Activated CD4-positive, alpha-beta T cell treated with anti-CD3 and anti-CD28 coated beads, Interleukin-2, Interleukin-4, amounts not matched to agents 100 ng/mL and 50 ng/mL, durations not matched to agents 16 hours and 8 hours (primary cell): ENCODE data around the gene AREL1.

Source experiments
- DNase-seq: peaks from one replicate; pipeline ENCODE4 v3.0.0-alpha.2; 2020; ENCODE audit warnings: low spot score

AREL1 gene

DNA sequence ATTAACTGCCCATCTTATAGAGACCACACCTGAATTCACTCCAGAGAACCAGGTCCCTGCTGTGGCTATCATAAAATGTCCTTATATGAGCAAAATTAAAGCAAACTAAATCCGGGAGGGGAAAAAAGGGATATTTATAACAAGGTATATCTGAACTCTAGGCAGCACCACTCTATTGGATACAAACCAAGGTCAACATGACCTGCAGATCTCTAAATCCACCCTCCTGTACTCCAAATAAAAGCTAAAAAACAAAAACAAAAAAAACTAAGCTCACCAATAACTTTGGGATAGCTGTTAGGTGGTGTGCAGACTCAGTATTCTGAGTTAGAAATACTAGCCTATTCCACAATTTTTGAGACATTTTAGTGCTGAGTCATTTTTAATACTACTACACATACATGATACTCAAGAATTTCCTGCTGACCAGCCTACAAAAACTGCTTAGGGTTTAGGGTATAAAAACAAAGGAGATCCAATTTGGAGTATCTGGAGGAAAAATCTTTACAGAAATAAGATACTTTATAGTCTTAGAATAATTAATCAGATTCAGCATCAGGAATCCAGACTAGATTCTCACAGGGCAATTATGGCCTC lies 54.2 kb downstream of the AREL1 start:
- DNase-seq = no peak

DNA sequence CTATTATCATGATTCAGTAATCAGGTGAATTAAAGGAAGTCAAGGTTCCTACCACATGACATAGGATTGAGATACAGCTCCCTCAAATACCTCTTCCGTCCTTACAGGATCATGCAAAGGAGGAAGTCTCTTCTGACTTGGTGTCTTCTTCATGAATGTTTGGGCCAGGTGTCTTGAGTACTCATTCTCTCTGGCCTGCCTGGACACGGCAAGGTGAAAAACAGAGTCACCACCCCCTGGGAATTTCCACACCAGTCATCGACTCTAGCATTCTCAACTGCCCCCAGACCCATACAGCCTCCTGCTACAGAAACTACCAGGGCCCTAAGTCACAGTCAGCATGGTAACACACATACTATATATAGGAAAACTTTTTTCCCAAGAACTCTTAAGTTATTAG lies 55.9 kb downstream of the AREL1 start:
- DNase-seq = no peak

DNA sequence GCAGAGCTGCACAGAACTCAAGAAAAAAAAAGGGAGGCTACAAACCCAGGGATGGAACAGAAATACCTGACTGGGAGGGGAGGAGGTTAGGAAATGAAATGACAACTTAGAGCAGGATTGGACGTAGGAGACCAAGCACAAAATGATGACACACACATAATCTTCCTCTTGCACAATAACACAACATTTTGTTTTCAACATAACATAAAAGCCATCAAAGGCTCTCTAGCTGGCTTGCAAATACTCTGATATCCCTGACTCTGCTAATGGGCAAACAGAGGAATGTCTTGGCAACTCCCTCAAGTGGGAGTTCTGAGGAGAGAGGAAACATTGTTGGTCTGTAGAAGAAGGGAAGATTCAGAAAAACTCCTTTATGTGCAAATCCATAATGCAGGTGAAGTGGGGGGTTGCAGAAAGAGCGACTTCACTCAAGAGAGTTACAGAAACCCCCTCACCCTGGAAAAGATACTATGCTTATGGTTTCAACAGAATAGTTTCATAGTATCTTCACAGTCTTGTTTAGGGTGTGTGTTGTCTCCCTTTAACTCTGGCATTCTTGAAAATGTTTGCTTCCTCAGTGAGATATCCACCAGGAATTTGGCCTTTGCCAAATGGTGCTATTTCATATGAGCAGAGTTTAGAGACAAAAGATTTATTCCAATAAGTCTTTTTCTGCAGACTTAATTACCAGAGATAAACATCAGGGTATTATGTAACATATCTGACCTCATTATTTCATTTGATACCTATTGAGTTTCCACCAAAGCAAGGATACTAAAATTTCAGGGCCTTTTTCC lies 57.1 kb downstream of the AREL1 start:
- no peak for DNase-seq

DNA sequence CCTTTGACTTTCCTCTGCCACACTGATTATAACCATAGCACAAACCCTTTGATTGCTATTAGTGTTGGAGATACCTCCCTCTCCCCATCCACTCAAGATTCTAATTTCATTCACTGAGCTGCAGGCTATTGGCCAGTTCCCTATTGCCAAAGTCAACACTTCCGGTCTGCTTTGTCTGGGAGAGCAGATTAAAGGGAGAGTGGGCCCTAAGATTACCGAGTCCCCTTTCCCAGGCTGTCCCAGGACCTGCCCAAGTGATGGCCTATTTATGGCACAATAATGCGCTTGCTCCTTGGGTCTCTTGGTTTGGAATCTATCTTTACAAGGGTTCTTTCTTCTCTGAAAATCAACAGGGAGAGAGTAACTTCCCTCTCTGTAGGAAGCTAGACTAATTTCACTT lies 57.9 kb downstream of the AREL1 start:
- no peak for DNase-seq

DNA sequence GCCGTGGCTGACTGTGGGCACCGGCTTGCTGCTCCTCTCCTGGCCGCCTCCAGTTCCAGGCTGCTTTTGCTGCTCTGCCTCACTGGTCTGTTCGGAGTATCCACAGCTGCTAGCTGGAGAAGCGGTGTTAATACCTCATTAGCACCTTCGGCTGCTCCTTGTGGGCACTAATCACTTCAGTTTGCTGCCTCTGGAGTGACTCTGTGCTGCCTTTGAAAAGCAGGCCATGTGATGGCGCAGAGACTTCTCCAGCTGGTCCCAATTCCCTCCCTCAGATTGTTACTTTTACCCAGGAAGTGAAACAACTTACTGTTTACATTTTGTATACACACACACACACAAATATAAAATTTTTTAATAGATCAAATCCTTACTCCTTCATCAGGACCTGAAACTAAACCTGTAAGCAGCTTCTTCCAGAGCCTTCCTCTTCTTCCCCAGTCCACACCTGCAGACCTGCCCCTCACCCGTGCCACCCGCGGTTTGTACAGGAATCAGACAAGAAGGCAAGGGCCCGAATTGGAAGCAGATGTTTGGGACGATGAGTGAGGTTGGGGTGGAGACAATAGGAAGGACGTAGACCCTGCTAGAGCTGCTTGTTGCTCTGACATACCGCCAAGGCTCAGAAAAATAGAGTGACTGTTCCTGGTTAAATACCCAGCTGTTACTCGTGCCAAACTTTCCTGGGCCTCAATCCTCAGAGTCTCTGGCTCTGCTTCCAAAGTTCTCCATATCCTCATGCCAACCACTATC lies 59.3 kb downstream of the AREL1 start:
- no peak for DNase-seq

DNA sequence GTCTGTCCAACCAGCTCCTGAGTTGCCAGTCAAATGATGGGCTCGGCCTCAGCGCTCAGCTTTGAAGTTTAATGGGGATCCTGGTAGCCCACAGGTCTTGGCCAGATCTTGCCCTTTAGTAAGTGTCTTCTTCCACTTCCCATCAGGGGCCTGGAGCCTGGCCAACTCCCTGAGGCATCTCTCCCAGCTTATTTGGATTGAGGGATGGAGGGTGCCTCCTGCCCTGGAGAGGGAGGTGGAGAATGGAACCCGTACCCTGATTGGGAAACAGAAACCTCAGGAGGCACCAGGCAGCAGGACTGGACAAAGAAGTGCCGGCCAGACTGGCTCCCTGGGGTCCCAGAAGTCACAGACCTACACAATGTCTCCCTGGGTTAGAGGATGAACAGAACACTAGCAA lies 60.3 kb downstream of the AREL1 start:
- DNase-seq = no peak

DNA sequence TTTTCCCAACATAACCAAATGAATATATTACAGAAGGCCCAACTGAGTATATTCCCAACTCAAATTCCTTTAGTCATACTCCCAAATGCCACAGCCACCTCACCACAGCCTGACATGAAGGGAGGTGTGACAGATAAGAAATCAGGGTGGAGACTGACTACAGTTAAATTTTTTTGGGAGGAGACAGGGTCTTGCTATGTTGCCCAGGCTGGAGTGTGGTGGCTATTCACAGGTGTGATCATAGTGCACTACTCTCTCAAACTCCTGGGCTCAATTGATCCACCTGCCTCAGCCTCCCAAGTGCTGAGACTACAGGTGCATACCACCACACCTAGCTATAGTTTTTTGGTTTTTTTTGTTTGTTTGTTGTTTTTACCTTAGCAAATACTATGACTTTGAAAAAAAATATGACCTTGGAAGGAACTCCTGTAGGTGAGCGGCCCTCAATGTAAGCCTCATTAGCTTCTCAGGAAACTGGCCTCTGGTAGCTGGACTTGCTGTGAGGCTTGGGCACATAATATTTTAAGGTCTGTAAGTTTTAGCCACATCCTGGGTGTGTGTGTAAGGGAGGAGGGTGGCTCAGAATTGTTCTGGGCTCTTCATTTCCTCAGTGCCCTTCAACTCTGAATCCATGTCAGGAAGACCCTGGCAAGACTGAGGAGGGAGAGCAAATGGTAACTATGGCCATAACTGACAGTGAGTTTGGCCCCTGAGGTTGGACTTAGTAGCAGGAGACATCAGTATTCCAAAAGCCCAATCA lies 61.8 kb downstream of the AREL1 start:
- no peak for DNase-seq

DNA sequence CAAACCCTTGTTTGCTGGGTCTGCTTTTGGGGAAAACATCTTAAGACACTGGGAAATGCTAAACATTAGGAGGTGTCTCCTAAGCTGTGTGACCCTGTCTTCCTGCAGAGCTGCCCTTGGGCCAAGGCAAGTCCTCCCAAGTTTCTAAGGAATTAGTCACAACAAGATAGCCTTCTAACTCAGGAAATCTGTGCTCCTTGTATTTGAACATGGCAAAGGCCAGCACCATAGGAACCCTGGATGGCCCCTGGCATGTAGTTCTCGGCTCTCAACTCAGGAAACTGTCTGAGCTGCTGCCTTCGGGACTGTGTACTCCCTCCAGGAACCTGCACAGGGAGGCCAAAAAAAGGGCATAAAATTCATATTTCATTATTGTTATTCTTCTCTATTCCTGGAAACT lies 63.2 kb downstream of the AREL1 start:
- no peak for DNase-seq

DNA sequence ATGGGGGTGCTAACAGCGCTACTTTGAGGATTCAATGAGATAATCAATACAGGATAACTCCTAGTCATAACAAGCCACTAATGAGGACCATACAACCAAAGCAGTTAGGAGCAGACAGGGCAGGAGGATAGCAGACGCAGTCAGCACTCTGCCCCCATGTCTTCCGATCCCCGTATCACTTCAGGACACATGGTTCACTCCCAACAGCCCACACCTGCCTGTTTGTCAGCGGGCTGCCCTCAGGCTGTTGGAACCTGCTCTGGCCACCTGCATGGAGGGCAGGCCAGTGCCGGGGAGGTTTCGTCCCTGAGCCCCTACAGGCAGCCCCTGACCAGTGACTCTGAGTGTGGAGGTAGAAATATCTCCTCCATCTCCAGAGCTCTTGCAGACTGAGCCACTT lies 63.7 kb downstream of the AREL1 start:
- DNase-seq = no peak

DNA sequence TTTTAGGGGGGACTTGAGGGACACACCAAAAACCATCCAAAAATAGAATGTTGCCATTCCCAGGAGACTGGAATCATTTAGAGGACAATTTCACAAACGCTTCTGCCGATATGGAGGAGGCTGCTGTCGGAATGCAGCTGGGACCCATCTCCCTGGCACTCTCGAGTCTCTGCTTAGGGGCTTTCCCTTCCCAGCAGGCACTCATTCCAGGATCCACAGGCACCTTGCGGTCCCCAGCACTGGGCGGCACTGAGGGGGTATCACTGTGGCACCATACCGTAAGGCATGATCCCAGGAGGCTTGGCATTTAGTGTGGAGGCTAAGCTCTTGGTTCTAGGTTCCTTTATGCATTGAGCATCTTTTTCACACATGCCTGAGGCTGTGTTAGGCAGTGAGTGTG lies 64.3 kb downstream of the AREL1 start:
- DNase-seq = no peak

DNA sequence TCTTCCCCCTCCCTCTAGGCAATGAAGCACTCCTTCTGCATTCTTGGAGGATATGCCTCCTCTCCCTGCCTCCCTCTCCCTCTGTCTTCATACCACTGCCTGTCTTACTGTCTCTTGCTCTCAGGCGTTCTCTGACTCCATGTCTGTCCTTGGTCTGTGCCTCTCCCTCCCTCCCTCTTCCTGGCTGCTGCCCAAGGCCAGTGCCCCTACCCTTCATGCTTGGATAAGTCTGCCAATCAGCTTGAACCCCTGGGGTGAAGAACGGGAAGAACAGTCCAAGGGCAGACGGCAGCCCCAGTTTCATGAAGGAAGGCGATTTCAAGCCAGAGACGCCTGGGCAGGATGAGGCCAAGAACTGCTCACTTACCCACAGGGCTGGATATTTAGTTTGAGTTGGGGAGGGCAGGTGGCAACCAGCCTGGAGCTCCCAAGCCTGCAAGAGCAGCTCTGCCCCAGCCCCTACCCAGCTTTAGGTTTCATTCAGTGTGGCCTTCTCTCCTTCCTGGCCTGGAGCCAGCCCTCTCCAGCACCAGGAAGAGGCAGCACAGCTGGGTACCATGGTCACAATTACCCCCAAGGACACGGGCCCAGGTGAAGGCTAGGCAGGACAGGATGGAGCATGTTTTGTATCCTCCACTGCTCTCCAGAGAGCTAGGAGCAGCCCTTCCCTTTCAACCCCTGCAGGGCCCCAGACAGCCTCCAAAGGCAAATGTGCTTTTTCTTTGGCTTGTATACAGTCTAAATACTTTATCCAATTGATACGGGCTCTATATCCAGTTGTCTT lies 65.0 kb downstream of the AREL1 start:
- DNase-seq = no peak

DNA sequence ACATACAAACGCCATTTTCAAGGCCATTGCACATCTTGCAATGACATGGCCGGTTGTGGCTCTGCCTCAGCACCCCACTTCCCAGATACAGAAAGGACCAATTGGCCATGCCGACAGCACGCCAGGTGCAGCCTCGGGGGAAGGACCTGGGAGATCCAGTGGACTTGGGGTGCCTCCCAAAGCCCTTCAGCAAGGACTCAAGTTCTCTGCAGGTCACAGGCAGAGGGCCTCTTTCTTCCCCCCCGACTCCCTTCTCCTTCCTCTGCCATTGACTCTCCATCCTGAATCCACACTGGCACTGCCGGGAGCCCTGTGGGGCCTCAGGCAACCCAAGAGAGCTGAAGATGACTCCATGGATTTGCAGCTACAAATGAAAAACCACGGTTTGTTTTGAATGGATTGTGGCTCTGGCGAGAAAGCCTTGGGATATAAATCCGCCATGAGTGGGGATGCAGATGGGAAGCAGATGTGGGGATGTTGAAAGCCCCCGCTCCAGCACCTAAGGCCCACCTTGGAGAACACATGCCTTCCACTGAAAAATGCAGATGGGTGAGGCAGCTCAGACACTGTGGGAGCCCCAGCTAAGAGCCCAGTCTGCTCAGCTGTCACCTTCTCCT lies 65.7 kb downstream of the AREL1 start:
- no peak for DNase-seq

DNA sequence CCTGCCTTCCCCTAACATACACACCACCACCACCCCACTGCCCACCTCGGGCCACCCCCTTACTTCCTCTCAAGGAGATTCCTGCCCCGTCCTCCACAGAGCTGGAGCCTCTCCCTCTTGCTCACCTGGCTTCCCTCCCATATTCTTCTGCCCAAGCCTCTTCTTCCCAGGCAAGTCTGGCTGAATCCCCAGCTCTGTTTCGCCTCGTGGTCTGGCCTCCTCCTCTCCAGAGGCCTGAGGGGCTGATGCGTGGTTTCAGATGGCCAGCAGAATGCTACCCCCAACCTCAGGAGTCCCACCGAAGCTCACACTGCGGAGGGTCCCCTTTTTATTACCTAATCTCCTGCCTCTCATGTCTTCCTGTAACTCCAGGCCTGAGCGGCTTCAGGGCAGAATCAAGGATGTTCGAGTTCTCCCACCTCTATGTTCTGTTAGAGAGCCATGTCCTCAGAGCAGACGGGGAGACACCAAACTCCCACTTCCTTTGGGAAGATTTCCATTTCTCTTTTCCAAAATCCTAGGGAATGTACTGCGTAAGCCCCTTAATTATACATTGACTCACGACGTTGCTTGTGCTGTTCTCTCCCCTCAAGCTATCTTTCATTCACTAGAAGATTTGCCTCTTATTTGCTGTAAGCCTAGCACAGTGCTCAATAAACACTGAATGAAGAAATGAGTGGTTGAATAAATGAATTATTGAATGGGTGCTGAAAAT lies 67.0 kb downstream of the AREL1 start:
- DNase-seq = no peak

DNA sequence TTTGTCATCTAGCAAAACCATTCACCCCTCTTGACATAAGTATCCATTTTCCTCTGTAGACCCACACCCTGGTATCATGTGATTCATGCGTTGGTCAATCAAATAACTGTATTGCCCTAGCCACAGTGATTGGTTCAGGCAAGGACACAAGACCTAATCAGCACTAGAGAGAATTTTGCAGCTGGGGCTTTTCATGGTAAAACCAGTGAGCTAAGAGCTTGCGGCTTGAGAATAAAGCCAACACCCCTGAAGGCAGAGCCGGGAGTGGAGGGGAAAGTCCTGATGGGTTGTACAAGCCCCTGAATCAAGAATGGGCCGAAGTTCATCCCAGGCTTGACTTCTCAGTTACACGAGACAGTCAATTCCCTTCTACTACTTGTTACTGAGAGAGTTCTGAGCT lies 67.6 kb downstream of the AREL1 start:
- DNase-seq = no peak

DNA sequence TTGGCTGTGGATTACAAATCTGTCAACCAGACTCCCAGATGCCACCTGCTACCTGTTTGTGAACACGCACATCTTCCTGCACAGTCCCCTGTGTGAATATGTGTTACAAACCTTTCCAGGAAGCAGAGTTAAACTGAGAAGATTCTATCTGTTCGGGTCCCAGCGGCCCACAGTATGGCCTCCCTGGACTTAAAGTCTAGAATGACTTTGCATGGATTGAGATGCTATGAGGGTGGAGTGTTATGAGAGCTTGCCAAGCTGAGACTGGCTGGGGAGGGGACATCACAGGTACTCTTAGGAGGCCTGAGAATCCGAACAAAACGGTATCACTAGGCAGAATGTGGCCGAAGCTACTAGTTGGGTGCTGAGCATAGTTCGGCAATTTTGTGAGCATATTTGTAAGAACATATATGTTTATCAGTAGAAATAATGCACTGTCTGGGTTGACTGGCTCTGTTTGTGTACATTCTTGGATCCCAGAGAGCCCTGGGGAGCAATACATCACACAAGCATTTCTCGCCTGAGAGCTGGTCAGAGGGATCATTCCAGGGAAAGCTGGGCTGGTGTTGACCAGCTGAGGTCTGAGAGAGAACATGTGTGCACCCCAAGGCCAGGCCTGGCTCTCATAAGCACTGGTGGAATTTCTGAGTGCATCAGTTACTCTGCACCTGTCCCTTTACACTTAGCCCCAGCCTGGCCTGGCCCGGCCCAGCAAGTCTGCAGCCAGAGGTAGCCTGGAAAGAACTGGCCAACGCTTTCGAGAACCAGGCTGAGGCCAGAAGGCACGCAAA lies 71.1 kb downstream of the AREL1 start:
- DNase-seq = no peak

DNA sequence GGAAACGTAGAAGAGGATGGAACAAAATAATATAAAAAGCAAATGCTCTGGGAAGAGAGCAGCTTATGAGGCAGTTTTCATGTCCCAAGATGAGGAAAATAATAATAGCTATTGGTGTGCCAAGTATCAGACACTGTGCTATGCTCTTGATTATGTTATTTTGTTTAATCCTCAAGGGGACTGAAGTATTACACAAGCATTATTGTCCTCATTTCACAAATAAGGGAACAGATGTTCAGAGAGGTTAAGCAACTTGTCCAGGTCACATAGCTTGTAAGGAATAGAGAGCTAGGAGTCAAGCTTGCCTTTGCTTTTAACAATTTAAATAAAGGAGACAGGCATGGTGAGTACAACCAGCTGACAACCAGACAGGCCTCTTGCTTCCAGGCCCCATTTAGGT lies 73.9 kb downstream of the AREL1 start:
- no peak for DNase-seq

DNA sequence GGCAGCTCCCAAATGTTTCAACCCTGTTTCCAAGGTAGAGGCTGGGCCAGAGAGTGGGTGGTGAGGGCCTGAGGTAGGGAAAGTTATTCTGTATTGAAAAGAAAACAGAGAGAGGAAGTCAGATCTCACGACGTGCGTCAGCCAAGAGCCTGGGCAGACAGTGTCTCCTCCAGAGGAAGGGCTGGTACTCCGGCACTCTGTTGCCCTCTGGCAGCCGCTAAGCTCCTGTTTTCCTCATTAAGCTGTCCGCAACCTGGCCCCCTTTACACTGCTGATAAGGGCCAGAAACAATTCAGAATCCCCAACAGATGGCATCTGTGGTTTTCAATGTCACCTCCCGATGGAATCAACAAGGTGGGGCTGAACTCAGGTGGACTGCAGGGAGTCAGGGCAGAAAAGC lies 74.8 kb downstream of the AREL1 start:
- no peak for DNase-seq

DNA sequence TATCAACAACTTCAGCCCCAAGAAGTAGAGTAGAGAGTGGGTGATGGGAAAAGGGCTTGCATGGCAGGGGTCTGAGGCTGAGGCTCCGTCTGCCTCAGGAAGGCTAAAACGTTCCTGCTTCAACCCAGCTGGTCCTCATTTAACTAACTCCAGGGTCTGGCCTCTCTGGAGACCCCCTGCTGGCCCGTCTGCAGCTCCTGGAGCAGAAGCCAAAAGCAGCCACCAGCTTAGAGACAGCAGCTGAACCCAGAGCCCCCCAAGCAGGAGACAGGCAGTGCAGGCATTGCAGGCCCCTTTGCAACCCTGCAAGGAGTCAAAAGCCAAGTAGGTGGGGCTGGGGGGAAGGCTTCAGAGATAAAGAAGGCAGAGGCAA lies 75.7 kb downstream of the AREL1 start:
- no peak for DNase-seq

DNA sequence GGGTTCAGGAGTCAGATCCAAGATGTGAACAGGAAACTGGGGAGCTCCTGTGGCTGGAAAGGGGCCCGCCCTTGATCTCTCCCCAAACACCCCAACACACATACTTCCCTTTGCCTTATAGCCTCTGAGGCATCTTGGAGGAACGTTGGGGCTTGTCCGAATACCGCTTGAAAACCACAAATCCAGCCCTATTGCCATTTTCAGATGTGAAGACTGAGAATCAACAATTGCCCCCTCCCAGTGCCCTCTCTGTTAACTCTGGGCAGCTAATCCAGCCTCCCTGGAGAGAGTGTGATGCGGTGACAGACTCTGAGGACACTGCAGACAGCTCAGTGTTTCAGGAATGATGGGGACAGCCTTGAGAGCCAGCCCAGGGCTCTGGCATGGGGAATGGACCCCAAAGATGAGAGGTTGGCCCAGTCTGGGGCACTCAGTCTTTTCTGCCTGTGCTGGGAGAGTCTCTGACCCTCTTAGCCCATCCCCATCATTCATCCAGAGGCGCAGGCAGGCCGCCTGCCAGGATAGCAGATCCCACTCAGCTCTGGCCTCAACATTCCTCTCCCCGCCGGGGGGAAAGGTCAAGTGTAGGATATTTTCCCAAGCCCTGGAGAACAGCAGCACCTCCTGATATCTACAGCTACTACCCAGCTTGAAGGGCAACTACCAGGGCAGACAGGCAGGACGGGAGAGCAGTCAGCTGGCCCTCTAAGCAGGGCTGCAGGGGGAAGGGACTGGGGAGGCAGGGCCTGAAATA lies 76.3 kb downstream of the AREL1 start:
- DNase-seq = no peak
